Right cardiac atrium (tissue), 5 donors: ENCODE data around the gene EPC1. TPM values are rescaled to one million over a fixed set of nuclear protein-coding genes. Genes with fewer than 3 reads are reported as not detected.

Experiments used
- ATAC-seq, 2 donors: fragments of 200-7000 bp; cut with Tn5 transposase; one replicate each; pipeline versions ENCODE4 v1.8.0 to v1.9.1; 2020; ENCODE audit warnings: moderate library complexity in 2 of 2, mild to moderate bottlenecking in 1 of 2
- DNase-seq, 3 donors: peaks; one replicate each; pipeline ENCODE4 v3.0.0-alpha.2; 2020
- H3K27ac ChIP-seq: one replicate; pipeline ENCODE4 v1.5.1; 2013; ENCODE audit warnings: mild to moderate bottlenecking, low read length, control low read depth, moderate library complexity
- H3K27me3 ChIP-seq: one replicate; pipeline ENCODE4 v1.6.1; 2013; ENCODE audit not compliant: control insufficient read depth, insufficient read depth
- H3K4me1 ChIP-seq: one replicate; pipeline ENCODE4 v1.6.1; 2013; ENCODE audit warnings: low read length; ENCODE audit not compliant: control insufficient read depth, insufficient read depth
- H3K4me3 ChIP-seq: one replicate; pipeline ENCODE4 v1.5.1; 2013; ENCODE audit warnings: low read length, control low read depth
- H3K9me3 ChIP-seq: one replicate; pipeline ENCODE4 v1.6.1; 2013; ENCODE audit warnings: low read length; ENCODE audit not compliant: control insufficient read depth
- WGBS: extraction: QIAGEN DNeasy Blood & Tissue Kit; methylation state at CpG from one replicate; pipeline ENCODE4 v1.1.7; 2013; 5-methylcytosine and 5-hydroxymethylcytosine counted together
- intact Hi-C, 4 donors: fragments of 100-400 bp; cut with DNase I; formaldehyde crosslinking; loops; one replicate each; pipeline versions ENCODE4 v1.11.0 to v1.14.0; 2022 to 2023
- polyA plus RNA-seq: library from polyadenylated mRNA; stranded (reverse); fragments of 200-250 nt; gene quantifications from one replicate; pipeline ENCODE4 v1.2.3, GENCODE V29; 2013
- total RNA-seq, 4 donors: library from RNA; stranded (reverse); fragmentation: NEBNext Ultra II Directional; extraction: Animal tissue kit (Norgen Biotek cat#: 25700); gene quantifications; one replicate each; pipeline ENCODE4 v1.2.1, GENCODE V29; 2021
- donor health status: healthy with polysubstance abuse.
- donor health status: DM: no; HTN: yes; CAD: no.
- donor health status: DM: no; HTN: no; CAD: no.
- donor health status: DM: no; HTN: yes; CAD: no; lungs with severe emphysema.
- donor health status: DM: yes; HTN: yes; CAD: no.

The EPC1 gene
- total and polyA plus RNA-seq, 5 donors: 11.5 to 24.6 (median 23.1) TPM

GRCh38 chr10:32271617-32272016, 75.3 kb downstream of the EPC1 start:
- no peak for ATAC-seq
- Histone ChIP-seq H3K4me1 (no peaks in the 10 kb centered on the region), H3K27me3 (no peaks in the 10 kb centered on the region), H3K9me3 (no peaks in the 10 kb centered on the region), H3K27ac (no peak overlapping the region), H3K4me3 (no peak overlapping the region)
- DNase-seq: no peak
- 79% methylated on average over 3 of the region's 3 CpGs for WGBS
- intact Hi-C loops: no loop called here

DNA sequence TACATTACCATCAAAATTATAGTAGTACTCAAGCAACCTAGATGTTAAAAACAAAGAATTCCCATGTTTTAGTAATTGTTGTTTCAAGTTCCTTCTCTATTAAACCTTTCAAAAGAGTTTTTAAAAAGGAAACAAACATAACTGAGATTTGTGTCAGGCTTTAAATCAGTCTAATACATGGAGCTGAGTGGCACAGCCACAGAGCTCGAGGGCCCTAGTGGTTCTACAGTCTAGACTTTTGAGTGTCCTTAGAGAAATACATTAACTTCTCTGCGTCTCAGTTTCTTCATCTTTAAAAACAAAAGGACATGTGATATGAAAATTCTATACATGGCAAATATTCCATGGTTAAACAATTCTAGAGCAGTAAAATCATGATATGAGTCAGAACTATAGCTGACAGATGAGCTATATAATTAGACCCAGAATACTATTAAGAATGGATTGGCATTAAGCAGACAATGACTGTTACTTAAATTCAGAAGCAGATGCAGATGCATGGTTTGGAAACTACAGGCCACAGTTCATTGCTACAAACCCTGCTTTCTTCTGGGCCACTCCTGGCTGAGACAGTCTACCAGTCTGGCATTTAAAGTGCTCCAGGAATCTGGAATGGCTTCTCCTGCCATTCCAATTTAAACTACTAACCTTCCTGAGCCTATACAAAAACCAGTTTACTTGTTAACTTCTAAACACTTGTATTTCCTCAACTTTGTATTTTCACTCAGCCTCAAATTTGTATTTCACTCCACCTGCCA, 77.4 kb downstream of the EPC1 start:
- no peaks in the 10 kb centered on the region for H3K9me3 ChIP-seq
- WGBS: 87% methylated on average over 2 of the region's 2 CpGs
- ATAC-seq (no peak), DNase-seq (no peak)
- intact Hi-C loops: no loop called here
- H3K4me3 ChIP-seq: no peak overlapping the region
- H3K27me3 ChIP-seq: no peaks in the 10 kb centered on the region
- H3K27ac ChIP-seq: no peak overlapping the region
- no peaks in the 10 kb centered on the region for H3K4me1 ChIP-seq

GRCh38 chr10:32268788-32269187, 78.2 kb downstream of the EPC1 start:
- H3K4me3 ChIP-seq: no peak overlapping the region
- H3K4me1 ChIP-seq: no peaks in the 10 kb centered on the region
- intact Hi-C loops: no loop called here
- H3K9me3 ChIP-seq: no peaks in the 10 kb centered on the region
- DNase-seq: no peak
- no peak overlapping the region for H3K27ac ChIP-seq
- H3K27me3 ChIP-seq: no peaks in the 10 kb centered on the region
- WGBS: 89% methylated on average over 4 of the region's 4 CpGs
- no peak for ATAC-seq

- Histone ChIP-seq H3K9me3 (no peaks in the 10 kb centered on the region), H3K4me3 (no peak overlapping the region), H3K27ac (no peak overlapping the region), H3K4me1 (no peaks in the 10 kb centered on the region), H3K27me3 (no peaks in the 10 kb centered on the region)
- intact Hi-C loops: no loop called here
- no peak for ATAC-seq
- no peak for DNase-seq
- WGBS: 81% methylated on average over 5 of the region's 5 CpGs
Measured at GRCh38 chr10:32266979-32267378, 80.0 kb downstream of the EPC1 start.

DNA sequence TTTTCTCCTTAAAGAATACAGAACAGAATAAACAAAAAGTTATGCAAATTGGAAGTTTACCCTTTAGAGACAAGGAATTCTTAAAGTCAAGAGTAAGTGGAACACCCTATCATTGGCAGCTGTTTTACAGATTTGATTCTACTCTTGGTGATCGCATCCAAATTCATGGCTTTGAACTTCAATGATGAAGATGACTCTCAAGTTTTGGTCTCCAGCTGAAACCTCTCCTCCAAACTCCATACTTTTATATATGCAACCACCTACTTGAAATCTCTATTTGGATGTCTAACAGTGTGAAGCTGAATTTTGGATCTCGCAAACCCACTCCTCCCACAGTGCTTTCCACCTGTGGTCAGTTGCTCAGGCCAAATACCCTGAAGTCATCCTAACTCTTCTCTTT, 80.4 kb downstream of the EPC1 start:
- no peak for ATAC-seq

GRCh38 chr10:32265756-32266155, 81.2 kb downstream of the EPC1 start:
- Histone ChIP-seq H3K9me3 (no peaks in the 10 kb centered on the region), H3K27ac (no peak overlapping the region), H3K4me1 (no peaks in the 10 kb centered on the region), H3K4me3 (no peak overlapping the region), H3K27me3 (no peaks in the 10 kb centered on the region)
- WGBS: 79% methylated on average over 2 of the region's 2 CpGs
- no peak for ATAC-seq
- intact Hi-C loops: no loop called here
- no peak for DNase-seq

More for the DNA sequence above, 80.4 kb downstream of the EPC1 start:
- Histone ChIP-seq H3K9me3 (no peaks in the 10 kb centered on the region), H3K27me3 (no peaks in the 10 kb centered on the region), H3K27ac (no peak overlapping the region), H3K4me3 (no peak overlapping the region), H3K4me1 (no peaks in the 10 kb centered on the region)
- intact Hi-C loops: no loop called here
- DNase-seq: no peak
- WGBS: 98% methylated on average over 2 of the region's 2 CpGs

DNA sequence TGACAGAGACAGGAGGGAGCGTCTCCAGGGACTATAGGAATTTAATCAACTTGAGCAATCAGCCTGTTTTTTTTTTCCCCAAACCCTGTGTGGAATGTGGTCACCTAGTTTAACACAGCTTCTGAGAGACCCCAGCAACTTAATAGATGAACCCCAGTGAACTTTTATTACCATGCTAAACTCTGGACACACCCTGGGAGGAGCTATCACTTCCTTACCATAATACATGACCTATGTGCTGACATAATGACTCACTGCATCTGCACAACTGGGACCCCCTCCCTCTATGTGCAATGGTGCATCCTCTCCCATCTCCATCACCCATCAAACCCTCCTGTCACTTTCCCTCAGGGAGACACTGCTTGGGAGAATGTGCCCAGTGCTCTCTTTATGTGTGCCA, 83.7 kb downstream of the EPC1 start:
- H3K4me3 ChIP-seq: no peak overlapping the region
- DNase-seq (no peak), ATAC-seq (peak in 1 of 2 donors; percentile 63)
- H3K9me3 ChIP-seq: no peaks in the 10 kb centered on the region
- H3K27ac ChIP-seq: no peak overlapping the region
- 76% methylated on average over 1 of the region's 1 CpG for WGBS
- H3K27me3 ChIP-seq: no peaks in the 10 kb centered on the region
- H3K4me1 ChIP-seq: no peaks in the 10 kb centered on the region
- intact Hi-C loops: no loop called here

DNA sequence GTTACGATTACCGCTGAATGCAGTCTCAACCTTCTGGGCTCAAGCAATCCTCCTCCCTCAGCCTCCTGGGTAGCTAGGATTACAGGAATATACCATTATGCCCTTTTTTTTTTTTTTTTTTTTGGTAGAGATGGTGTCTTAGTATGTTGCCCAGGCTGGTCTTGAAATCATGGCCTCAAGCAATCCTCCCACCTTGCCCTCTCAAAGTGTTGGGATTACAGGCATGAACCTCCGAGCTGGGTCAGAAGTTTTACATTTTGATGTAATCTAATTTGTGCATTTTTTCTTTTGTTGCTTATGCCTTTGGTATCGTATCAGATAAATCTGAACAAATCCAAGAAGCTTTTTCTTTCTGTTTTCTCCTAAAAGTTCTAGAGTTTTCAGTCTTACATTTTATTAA, 87.4 kb downstream of the EPC1 start:
- Histone ChIP-seq H3K9me3 (no peaks in the 10 kb centered on the region), H3K27ac (no peak overlapping the region), H3K4me3 (no peak overlapping the region), H3K4me1 (no peaks in the 10 kb centered on the region), H3K27me3 (no peaks in the 10 kb centered on the region)
- 94% methylated on average over 4 of the region's 4 CpGs for WGBS
- no peak for ATAC-seq
- DNase-seq: no peak
- intact Hi-C loops: loop anchor here in 3 of 4 donors (5.0 kb wide), 2 partner anchors 88 to 108 kb away; partner anchors contain the start of gene EPC1 (in 2 of the 3)

GRCh38 chr10:32256613-32257437, 90.1 kb downstream of the EPC1 start:
- ATAC-seq: peak; percentile 67 to 68
- no peaks in the 10 kb centered on the region for H3K4me1 ChIP-seq
- H3K9me3 ChIP-seq: no peaks in the 10 kb centered on the region
- H3K27me3 ChIP-seq: no peaks in the 10 kb centered on the region
- WGBS: 29% methylated on average over 12 of the region's 12 CpGs
- intact Hi-C loops: loop anchor here in 3 of 4 donors (2.0 to 5.0 kb wide), 3 partner anchors 90 to 110 kb away; partner anchors contain the start of gene EPC1 (in 2 of the 3)
- no peak overlapping the region for H3K27ac ChIP-seq
- DNase-seq: peak; percentile 45 to 88 (median 78)
- no peak overlapping the region for H3K4me3 ChIP-seq

DNA sequence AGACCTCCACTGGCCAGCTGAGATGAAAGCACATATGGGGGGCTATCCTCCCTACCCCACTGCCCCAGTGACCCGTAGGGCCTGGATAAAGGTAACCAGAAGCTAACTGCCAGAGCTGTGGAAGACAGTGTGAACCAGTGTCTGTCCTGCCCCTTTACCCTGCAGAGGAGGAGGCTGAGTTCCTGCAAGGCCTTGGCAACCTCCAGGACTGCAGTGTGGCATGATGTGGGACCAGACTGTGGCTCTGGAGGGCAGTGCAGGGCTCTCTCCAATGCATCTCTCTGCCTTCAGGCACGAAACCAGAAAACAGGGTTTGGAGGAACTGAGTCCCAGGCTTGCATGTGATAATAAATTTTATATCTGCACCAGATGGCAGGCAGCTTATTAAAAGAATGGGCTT, 93.1 kb downstream of the EPC1 start:
- Histone ChIP-seq H3K9me3 (no peaks in the 10 kb centered on the region), H3K4me3 (no peak overlapping the region), H3K27ac (no peak overlapping the region), H3K4me1 (no peaks in the 10 kb centered on the region), H3K27me3 (no peaks in the 10 kb centered on the region)
- WGBS: 91% methylated on average over 2 of the region's 2 CpGs
- ATAC-seq (peak in 1 of 2 donors; percentile 15), DNase-seq (no peak)
- intact Hi-C loops: no loop called here

DNA sequence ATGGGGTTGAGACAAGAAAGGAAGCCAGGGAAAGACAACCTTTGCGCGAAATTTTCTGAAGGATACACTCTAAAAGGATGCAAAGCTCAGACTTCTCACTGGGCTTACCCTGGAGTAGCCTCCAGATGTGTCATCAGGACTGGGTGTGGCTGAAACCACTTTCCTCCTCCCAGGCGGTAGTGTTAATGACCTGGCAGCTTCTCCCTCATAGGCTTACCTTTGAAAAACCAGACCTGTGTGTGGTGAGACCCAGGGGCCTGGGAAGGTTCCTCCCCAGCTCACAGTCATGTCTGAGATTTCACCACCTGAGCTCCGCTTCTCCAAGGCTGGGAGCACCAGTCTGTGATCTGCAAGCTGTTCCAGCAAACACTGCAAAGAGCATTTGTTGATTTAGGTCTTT, 93.7 kb downstream of the EPC1 start:
- peak; percentile 45 to 48 for ATAC-seq
- H3K9me3 ChIP-seq: no peaks in the 10 kb centered on the region
- no peak for DNase-seq
- 78% methylated on average over 4 of the region's 4 CpGs for WGBS
- H3K27me3 ChIP-seq: no peaks in the 10 kb centered on the region
- no peak overlapping the region for H3K4me3 ChIP-seq
- H3K4me1 ChIP-seq: no peaks in the 10 kb centered on the region
- intact Hi-C loops: no loop called here
- H3K27ac ChIP-seq: no peak overlapping the region
